Endometrial microvascular endothelial cells (primary cell): Measurements from ENCODE around the gene TAT. TPM values are rescaled to one million over a fixed set of nuclear protein-coding genes. Genes with fewer than 3 reads are reported as not detected.
"Not testable (repeated sequence)": the region's sequence is repeated elsewhere in the genome, so short reads cannot be mapped to it uniquely, and the experiment has no call there.

Experiments
- in situ Hi-C: cut with HindIII; loops from 2 replicates; pipeline ENCODE4 v1.10.0; 2017; ENCODE audit warnings: low sequenced_read_pairs, low pct_unique_long_range_greater_than_20kb; ENCODE audit errors: inconsistent ontology term
- total RNA-seq: library from RNA; depleted of rRNA; stranded (reverse); fragments of >200 nt; gene quantifications from one replicate; pipeline ENCODE4 v1.2.3, GENCODE V29; 2015; ENCODE audit errors: inconsistent ontology term

The TAT gene
- total RNA-seq, result not detected

DNA sequence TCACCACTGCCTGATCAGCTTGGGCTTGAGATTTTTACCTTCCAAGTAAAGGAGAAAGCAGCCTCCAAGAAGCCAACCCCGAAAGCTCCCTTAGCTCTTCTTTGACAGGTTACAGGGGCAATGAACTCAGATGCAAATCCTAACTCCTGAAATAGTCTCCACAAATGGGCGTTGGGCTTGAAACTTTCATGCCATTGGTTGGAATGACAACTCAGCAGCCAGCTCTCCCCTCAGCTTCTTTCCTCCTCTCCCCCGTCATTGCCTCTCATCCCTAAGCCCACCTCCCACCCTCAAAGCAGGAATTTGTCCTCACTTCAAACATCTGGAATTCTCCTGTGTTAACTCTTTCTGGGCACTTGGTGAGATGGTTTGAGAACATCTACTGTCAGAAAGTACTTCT is at the start of gene TAT:
Gene TAT, minus strand, starts transcription at position 122 of the 400 bp plus-strand sequence. CDS start 677 bp downstream, outside the sequence.
- in situ Hi-C loops, result no loop called here

- in situ Hi-C loops, result no loop called here
Measured at GRCh38 chr16:71626018-71626857, 49.3 kb upstream of the TAT start, which contains the start of gene MARVELD3. TSS of gene MARVELD3 (plus strand) at chr16:71626184. CDS start at chr16:71626230, 46 bp downstream.

DNA sequence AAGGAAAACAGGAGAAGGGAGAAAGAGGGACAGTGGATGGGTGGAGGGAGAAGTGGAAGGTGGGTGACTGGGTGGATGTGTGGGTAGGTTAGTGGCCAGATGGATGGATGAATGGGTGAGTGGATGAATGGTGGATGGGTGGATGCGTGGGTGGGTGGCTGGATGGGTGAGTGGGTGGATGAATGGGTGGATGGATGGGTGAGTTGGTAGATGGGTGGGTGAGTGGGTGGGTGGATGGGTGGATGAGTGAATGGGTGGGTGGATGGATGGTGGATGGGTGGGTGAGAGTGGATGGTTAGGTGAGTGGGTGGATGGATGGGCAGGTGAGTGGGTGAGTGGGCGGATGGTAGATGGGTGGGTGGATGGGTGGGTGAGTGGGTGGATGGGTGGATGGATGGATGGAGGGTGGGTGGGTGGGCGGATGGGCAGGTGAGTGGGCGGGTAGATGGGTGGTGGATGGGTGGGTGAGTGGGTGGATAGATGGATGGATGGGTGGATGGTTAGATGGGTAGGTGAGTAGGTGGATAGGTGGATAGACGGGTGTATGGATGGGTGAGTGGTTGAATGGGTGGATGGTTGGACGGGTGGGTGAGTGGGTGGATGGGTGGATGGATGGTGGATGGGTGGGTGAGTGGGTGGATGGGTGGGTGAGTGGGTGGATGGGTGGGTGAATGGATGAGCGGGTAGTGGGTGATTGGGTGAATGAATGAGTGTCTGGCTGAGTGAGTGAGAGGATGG is 48.4 kb upstream of the TAT start:
- in situ Hi-C loops, result no loop called here

DNA sequence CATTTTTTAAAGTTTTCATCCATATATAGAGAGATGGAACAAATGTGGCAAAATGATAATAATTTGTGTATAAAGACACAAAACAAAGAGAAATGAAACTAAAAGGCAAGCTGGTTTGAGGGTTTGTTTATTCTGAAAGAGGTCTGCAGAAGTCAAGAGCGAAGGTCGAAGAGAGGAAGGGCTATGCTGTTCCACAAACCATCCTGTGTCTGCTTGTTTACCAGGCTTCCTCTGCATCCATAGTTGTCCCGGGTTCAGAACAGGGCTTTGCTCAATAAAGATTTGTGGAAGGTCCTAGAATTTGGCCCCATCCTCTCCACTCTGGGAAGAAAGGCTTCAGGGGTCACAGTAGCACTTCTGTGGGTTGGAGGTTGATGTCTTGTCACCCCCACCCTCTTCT is 46.7 kb upstream of the TAT start:
- in situ Hi-C loops, result no loop called here

DNA sequence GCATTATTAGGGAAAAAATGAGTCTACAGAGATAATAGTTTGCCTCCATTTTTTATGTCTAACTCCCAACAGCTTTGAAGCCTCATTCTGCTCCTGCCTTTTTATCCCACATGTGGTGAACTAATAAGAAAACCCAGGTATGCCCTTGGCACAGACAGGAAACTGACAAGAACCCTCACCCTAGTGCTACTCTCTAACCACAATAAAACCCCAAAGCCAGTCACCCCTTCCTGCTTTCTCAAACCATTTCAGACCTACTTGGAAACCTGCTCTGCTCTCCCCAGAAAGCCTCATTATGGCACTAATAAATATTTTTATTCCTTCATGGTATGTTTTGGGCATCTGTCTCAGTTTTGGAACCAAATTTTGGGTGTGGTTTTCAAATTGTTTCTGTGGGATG is 45.2 kb upstream of the TAT start:
- in situ Hi-C loops, result no loop called here

- in situ Hi-C loops, result no loop called here
Measured at GRCh38 chr16:71618429-71618828, 41.5 kb upstream of the TAT start.

DNA sequence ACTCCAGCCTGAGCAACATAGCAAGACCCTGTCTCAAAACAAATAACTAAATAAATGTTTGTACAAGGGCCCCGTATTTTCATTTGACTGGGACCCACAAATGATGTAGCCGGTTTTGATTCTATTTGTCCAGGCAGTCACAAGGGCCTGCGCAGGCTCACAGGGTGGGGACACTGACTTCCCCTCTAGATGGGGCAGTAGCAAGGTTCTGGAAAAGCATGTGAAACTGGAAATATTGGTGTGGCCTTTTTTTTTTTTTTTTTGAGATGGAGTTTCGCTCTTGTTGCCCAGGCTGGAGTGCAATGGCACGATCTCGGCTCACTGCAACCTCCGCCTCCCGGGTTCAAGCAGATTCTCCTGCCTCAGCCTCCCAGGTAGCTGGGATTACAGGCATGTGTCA is 38.1 kb upstream of the TAT start:
- in situ Hi-C loops, result not testable (repeated sequence)

- in situ Hi-C loops, result no loop called here
Measured at GRCh38 chr16:71610936-71611871, 34.3 kb upstream of the TAT start.

DNA sequence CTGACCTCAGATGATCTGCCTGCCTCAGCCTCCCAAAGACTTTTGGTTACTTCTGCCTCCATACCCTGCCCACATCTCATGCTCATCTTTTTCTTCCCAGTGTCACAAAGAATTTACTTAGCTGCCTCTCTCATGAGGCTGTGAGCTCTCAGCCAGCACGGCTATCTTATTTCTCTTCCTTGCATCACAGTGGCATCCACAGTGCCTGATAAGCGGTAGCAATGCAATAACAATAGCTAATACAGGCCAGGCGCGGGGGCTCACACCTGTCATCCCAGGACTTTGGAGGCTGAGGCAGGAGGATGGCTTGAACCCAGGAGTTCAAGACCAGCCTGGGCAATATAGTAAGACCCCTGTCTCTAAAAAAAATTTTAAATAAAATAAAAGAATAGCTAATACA is 33.6 kb upstream of the TAT start:
- in situ Hi-C loops, result no loop called here

GRCh38 chr16:71609066-71609465 is 32.2 kb upstream of the TAT start:
- in situ Hi-C loops, result no loop called here

- in situ Hi-C loops, result no loop called here
Measured at GRCh38 chr16:71600822-71601221, 23.9 kb upstream of the TAT start.

DNA sequence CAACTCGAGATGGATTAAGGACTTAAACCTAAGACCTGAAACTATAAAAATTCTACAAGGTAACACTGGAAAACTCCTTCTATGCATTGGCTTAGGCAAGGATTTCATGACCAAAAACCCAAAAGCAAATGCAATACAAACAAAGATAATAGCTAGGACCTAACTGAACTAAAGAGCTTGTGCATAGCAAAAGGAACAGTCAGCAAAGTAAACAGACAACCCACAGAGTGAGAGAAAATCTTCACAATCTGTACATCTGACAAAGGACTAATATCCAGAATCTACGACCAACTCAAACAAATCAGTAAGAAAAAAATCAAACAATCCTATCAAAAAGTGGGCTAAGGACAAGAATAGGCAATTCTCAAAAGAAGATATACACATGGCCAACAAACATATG is 21.5 kb upstream of the TAT start:
- in situ Hi-C loops, result not testable (repeated sequence)

DNA sequence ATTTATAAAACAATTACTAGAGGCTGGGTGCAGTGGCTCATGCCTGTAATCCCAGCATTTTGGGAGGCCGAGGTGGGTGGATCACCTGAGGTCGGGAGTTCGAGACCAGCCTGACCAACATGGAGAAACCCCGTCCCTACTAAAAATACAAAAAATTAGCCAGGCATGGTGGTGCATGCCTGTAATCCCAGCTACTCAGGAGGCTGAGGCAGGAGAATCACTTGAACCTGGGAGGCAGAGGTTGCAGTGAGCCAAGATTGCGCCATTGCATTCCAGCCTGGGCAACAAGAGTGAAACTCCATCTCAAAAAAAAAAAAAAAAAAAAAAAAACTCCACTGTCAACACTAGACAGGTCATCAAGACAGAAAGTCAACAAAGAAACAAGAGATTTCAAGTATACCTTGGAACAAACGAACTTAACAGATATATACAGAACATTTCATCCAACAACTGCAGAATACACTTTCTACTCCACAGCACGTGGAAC is 18.5 kb upstream of the TAT start:
- in situ Hi-C loops, result not testable (repeated sequence)

DNA sequence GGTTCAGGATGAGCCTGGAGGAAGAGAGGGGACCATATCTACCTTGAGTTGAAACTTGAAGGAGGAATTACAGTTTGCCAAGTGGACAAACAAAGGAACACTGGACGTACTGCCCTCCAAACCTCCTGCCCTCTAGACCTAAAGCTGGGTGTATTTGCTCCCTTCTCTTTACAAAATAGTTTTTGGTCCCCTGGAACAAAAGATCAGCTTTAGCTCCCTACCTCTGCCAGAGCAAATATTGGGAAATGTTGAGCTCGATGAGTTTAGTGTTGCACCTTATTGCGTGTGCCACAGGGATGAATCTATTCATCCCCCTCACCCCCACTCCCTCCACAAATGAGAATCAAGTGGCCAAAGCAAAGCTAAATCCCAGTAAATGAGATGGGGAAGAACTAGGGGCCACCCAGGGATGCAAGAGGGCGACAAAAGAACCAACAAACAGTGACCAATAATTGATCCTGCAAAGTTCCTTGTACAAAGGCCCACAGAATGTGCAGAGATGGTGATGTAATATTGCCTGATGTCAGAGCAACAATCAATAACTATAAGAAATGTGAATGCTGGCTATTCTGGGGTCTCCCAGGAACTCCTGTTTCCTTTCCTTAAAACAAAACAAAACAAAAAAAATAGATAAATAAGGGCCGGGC is 17.2 kb upstream of the TAT start:
- in situ Hi-C loops, result no loop called here

DNA sequence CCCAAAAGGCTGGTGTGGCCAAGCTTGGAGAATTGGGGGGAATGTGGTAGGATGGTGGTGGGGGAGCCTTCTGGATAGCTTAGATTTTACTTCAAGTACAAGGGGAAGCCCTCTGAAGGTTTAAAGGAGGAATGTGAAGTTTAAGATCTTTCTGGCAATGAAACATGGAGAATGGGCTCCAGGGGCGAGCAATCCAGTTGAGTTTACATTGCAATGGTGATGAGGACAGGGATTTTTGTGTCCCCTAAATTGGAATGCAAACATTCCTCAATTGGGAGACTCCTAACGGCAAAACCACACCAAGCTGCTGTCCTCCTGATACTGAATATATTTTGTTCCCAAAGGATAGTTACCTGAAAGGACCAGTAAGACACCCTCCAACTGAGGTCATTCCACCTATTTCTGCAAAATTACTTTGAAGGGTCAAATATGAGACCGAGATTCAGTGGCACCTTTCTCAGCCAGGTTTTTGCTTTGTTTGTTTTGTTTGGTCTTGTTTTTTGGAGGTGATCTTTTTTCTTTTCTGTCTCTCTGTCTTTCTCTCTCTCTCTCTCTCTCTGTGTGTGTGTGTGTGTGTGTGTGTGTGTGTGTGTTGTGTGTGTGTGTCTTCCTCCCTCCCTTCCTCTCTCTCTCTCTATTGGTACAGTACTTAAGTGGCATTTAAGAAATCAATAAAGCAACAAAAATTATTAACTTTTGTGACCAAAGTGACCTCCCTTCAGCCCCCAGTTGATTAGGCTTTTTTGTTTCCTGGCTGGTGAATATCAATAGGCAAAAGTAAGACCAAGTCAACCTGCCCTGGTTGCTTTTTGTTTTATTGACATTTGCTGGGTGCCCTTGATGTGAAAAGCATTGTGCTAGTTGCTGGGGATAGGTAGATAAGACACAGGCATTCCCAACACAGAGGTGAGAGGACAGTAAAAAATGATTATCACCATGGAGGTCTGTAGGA is 16.4 kb upstream of the TAT start:
- in situ Hi-C loops, result no loop called here

- in situ Hi-C loops, result no loop called here
Measured at GRCh38 chr16:71591917-71592316, 15.0 kb upstream of the TAT start.

DNA sequence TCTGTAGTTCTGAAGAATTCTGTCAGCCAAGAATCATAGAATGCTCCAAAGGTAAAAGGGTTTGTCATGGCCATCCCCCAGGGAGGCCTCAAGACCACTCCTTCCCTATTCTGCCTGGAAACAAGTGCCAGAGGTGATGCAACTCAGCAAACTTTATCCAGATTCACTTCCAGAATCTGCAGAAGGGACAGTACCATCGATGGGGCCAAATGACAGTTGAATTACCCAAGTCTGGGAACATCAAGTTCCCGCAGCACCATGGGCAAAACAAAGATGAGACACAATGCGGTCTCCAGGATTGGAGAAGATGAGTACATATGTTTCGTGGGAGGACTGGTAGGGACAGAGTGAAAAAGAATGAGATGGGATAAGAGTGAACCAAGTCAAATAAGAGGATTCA is 13.7 kb upstream of the TAT start:
- in situ Hi-C loops, result no loop called here
